K562 (cell line): ENCODE results near the gene ACY1. TPM values are rescaled to one million over a fixed set of nuclear protein-coding genes. Genes with fewer than 3 reads are reported as not detected.
A peak's percentile ranks its signal among the peaks of the same experiment; 100 is the strongest.

Source experiments
- ATAC-seq: fragments of 200-7000 bp; cut with Tn5 transposase; 3 replicates; pipeline ENCODE4 v1.9.1; 2020; ENCODE audit warnings: moderate library complexity
- BruUV-seq: library from RNA; stranded (reverse); fragments of 400-500 nt; replicated peaks from 2 replicates; lab custom pipeline; 2021; lab: Mats Ljungman, UMichigan
- CTCF ChIA-PET: fragments of 300-600 bp; formaldehyde crosslinking; extraction: SDS; loops from one replicate; lab custom pipeline; 2021; ENCODE audit warnings: low intra/inter-chr PET ratio; lab: Yijun Ruan, JAX
- POLR2A ChIA-PET: fragments of 300-600, 350-650 bp; sonication (Branson Sonifier 250); formaldehyde crosslinking; extraction: SDS; loops from one replicate; lab custom pipeline; 2021; ENCODE audit warnings: antibody characterized with exemption, inconsistent platforms; lab: Yijun Ruan, JAX
- DNase-seq, 4 experiments: peaks; one replicate each; pipeline versions ENCODE4 v3.0.0 to v3.0.0-alpha.2; 2011 to 2018; ENCODE audit warnings: low spot score in 3 of 4, mixed read lengths in 3 of 4; ENCODE audit errors: extremely low read depth in 1 of 4
- FAIRE-seq: peaks from 2 replicates; lab custom pipeline; 2011; peaks lifted over from hg19 to GRCh38; lab: Jason Lieb, UNC
- H2AFZ ChIP-seq: 2 replicates; pipeline ENCODE4 v1.6.0; 2011; ENCODE audit warnings: low read depth, low read length, control low read depth, inconsistent platforms
- H3K27ac ChIP-seq: fragments of 200-600 bp; 3 replicates; pipeline ENCODE4 v1.8.0; 2011; ENCODE audit warnings: low read depth, mild to moderate bottlenecking, control low read depth, inconsistent platforms, low read length, moderate library complexity, mixed read lengths; ENCODE audit errors: extremely low read depth
- H3K27me3 ChIP-seq, 2 experiments: fragments of 300-600 bp in 1 of 2; 2 replicates in 1 of 2; 3 replicates in 1 of 2; pipeline versions ENCODE4 v1.6.0 to v1.8.0; 2011; ENCODE audit warnings: inconsistent platforms in 2 of 2, low read length in 2 of 2, mild to moderate bottlenecking in 1 of 2, mixed read lengths in 1 of 2, moderate library complexity in 1 of 2; ENCODE audit not compliant: control insufficient read depth in 2 of 2, insufficient read depth in 2 of 2
- H3K36me3 ChIP-seq: fragments of 300-600 bp; 3 replicates; pipeline ENCODE4 v1.8.0; 2011; ENCODE audit warnings: mild to moderate bottlenecking, low read length, inconsistent platforms; ENCODE audit not compliant: control insufficient read depth, insufficient read depth
- H3K4me1 ChIP-seq, 2 experiments: fragments of 200-600 bp in 1 of 2; replicated peaks in 1 of 2; 2 replicates in 1 of 2; 3 replicates in 1 of 2; pipeline versions ENCODE4 v1.5.1 to v1.8.0; 2011; ENCODE audit warnings: inconsistent platforms in 2 of 2, low read length in 2 of 2, mild to moderate bottlenecking in 1 of 2, mixed read lengths in 1 of 2, moderate library complexity in 1 of 2; ENCODE audit not compliant: control insufficient read depth in 2 of 2, insufficient read depth in 2 of 2
- H3K4me2 ChIP-seq: 2 replicates; pipeline ENCODE4 v1.6.1; 2011; ENCODE audit warnings: low read length, control low read depth, inconsistent platforms, mixed read lengths; ENCODE audit not compliant: insufficient read depth
- H3K4me3 ChIP-seq: fragments of 200-600 bp; sonication (generic), shearing (Covaris generic); 2 replicates; pipeline ENCODE4 v1.5.1; 2016; ENCODE audit warnings: control low read depth, inconsistent platforms
- H3K79me2 ChIP-seq: fragments of 200-600 bp; 3 replicates; pipeline ENCODE4 v1.8.0; 2011; ENCODE audit warnings: low read length, inconsistent platforms; ENCODE audit not compliant: control insufficient read depth, insufficient read depth
- H3K9ac ChIP-seq, 2 experiments: 2 replicates each; pipeline versions ENCODE4 v1.6.0 to v1.6.1; 2011; ENCODE audit warnings: low read depth in 2 of 2, low read length in 2 of 2, control low read depth in 1 of 2, inconsistent platforms in 1 of 2, mild to moderate bottlenecking in 1 of 2, mixed read lengths in 1 of 2; ENCODE audit not compliant: insufficient read depth in 1 of 2
- H3K9me1 ChIP-seq: one replicate; pipeline ENCODE4 v1.6.0; 2011; ENCODE audit warnings: inconsistent platforms, mild to moderate bottlenecking, low read length, moderate library complexity; ENCODE audit not compliant: control insufficient read depth, insufficient read depth
- H3K9me3 ChIP-seq: replicated peaks from 2 replicates; pipeline ENCODE4 v1.5.1; 2011; ENCODE audit warnings: low read depth, low read length, inconsistent platforms; ENCODE audit not compliant: control insufficient read depth, insufficient read depth
- H4K20me1 ChIP-seq: replicated peaks from 2 replicates; pipeline ENCODE4 v1.6.1; 2011; ENCODE audit warnings: low read length, inconsistent platforms, mixed read lengths; ENCODE audit not compliant: control insufficient read depth, insufficient read depth
- BCOR ChIP-seq: fragments of 450-650 bp; IDR thresholded peaks from 2 replicates; pipeline ENCODE4 v1.6.1; 2016
- CBFA2T2 ChIP-seq: fragments of 450-650 bp; conservative IDR thresholded peaks from 2 replicates; pipeline ENCODE4 v1.6.1; 2017; ENCODE audit warnings: mild to moderate bottlenecking
- CBFA2T3 ChIP-seq: fragments of 450-650 bp; IDR thresholded peaks from 2 replicates; pipeline ENCODE4 v1.6.1; 2017
- EP300 ChIP-seq: IDR thresholded peaks from 2 replicates; pipeline ENCODE4 v1.6.1; 2012; ENCODE audit warnings: low read length, improper control_type of control experiment
- ESRRB ChIP-seq: fragments of 250-450 bp; sonication (Bioruptor Pico); IDR thresholded peaks from 2 replicates; pipeline ENCODE4 v1.5.0; 2020; ENCODE audit warnings: mild to moderate bottlenecking, moderate library complexity, borderline replicate concordance
- FOXK1 ChIP-seq: sonication (generic); formaldehyde crosslinking; IDR thresholded peaks from 2 replicates; pipeline ENCODE4 v1.8.0; 2022; ENCODE audit warnings: missing genetic modification reagents, mild to moderate bottlenecking, borderline replicate concordance
- GATA2 ChIP-seq: sonication (generic); formaldehyde crosslinking; IDR thresholded peaks from 2 replicates; pipeline ENCODE4 v1.4.0; 2020; ENCODE audit warnings: mild to moderate bottlenecking, missing genetic modification reagents
- KLF16 ChIP-seq: IDR thresholded peaks from 2 replicates; pipeline ENCODE4 v1.6.1; 2016; ENCODE audit warnings: antibody characterized with exemption
- MAFK ChIP-seq: IDR thresholded peaks from 2 replicates; pipeline ENCODE4 v1.6.1; 2011; ENCODE audit warnings: low read length, improper control_type of control experiment
- MEIS2 ChIP-seq: fragments of 450-650 bp; IDR thresholded peaks from 2 replicates; pipeline ENCODE4 v1.6.1; 2014; ENCODE audit warnings: mild to moderate bottlenecking; ENCODE audit not compliant: partially characterized antibody
- MLX ChIP-seq, 2 experiments: fragments of 450-650 bp in 1 of 2; sonication (generic) in 1 of 2; formaldehyde crosslinking; conservative IDR thresholded peaks; 2 replicates each; pipeline versions ENCODE4 v1.4.0 to v1.8.1; 2020 to 2022; ENCODE audit warnings: mild to moderate bottlenecking in 1 of 2, missing genetic modification reagents in 1 of 2
- NCOR1 ChIP-seq: fragments of 450-650 bp; IDR thresholded peaks from 2 replicates; pipeline ENCODE4 v1.6.1; 2016; ENCODE audit warnings: mild to moderate bottlenecking, moderate library complexity
- RCOR1 ChIP-seq, 2 experiments: IDR thresholded peaks; 2 replicates each; pipeline ENCODE4 v1.6.1; 2012; ENCODE audit warnings: low read depth in 2 of 2, low read length in 2 of 2, borderline replicate concordance in 1 of 2, improper control_type of control experiment in 1 of 2
- SMARCA4 ChIP-seq: fragments of 450-650 bp; IDR thresholded peaks from 2 replicates; pipeline ENCODE4 v1.6.1; 2016
- TAL1 ChIP-seq: fragments of 450-650 bp; IDR thresholded peaks from 2 replicates; pipeline ENCODE4 v1.6.1; 2016; ENCODE audit warnings: mild to moderate bottlenecking
- TCF3 ChIP-seq: sonication (generic); formaldehyde crosslinking; IDR thresholded peaks from 2 replicates; pipeline ENCODE4 v1.4.0; 2020; ENCODE audit warnings: mild to moderate bottlenecking, missing genetic modification reagents
- TEAD4 ChIP-seq, 2 experiments: sonication (generic) in 1 of 2; formaldehyde crosslinking in 1 of 2; IDR thresholded peaks; 2 replicates each; pipeline versions ENCODE4 v1.6.1 to v1.8.0; 2012 to 2022; ENCODE audit warnings: borderline replicate concordance in 1 of 2, inconsistent platforms in 1 of 2, low read length in 1 of 2, mild to moderate bottlenecking in 1 of 2, missing genetic modification reagents in 1 of 2
- U2AF1 ChIP-seq: fragments of 200-400 bp; formaldehyde crosslinking; optimal IDR thresholded peaks from 2 replicates; pipeline ENCODE3; 2017; ENCODE audit warnings: mild to moderate bottlenecking, low read depth, low read length, moderate library complexity
- ZFP36 ChIP-seq: fragments of 150-350 bp; IDR thresholded peaks from 2 replicates; pipeline ENCODE4 v1.6.1; 2018; ENCODE audit warnings: low read length, low read depth; ENCODE audit not compliant: partially characterized antibody
- ZFX ChIP-seq: sonication (generic); formaldehyde crosslinking; IDR thresholded peaks from 2 replicates; pipeline ENCODE4 v1.8.0; 2022; ENCODE audit warnings: mild to moderate bottlenecking, missing genetic modification reagents, moderate library complexity
- ZNF507 ChIP-seq: conservative IDR thresholded peaks from 2 replicates; pipeline ENCODE4 v1.6.1; 2017; ENCODE audit warnings: missing genetic modification characterization, missing compliant biosample characterization
- WGBS: fragments of 100-300 bp; shearing (Covaris generic); methylation state at CpG from one replicate; pipeline ENCODE4 v1.1.6; 2016; ENCODE audit warnings: low coverage, mixed read lengths; ENCODE audit not compliant: insufficient coverage; ENCODE audit errors: missing lambda C conversion rate; 5-methylcytosine and 5-hydroxymethylcytosine counted together
- in situ Hi-C: fragments of 300-500 bp; cut with MboI; formaldehyde crosslinking; loops from 4 replicates; pipeline ENCODE4 v1.15.0; 2018; ENCODE audit warnings: inconsistent platforms, mixed read lengths
- intact Hi-C: fragments of 100-400 bp; cut with micrococcal nuclease; formaldehyde crosslinking; loops from 2 replicates; pipeline ENCODE4 v1.14.2; 2022
- polyA plus RNA-seq, 8 experiments: library from polyadenylated mRNA; depleted of rRNA in 4 of 8; stranded (reverse) in 5 of 8; unstranded in 3 of 8; fragments of >200 nt; fragmentation: Nextera tagmentation in 2 of 8; fragmentation: Illumina TruSeq in 1 of 8; extraction: Ambion mirVana in 2 of 8; extraction: Trizol in 1 of 8; gene quantifications; 2 replicates each; pipeline versions ENCODE4 v1.2.1 to v1.2.3, GENCODE V29; 2011 to 2014; ENCODE audit warnings: inconsistent platforms in 1 of 8, missing spikeins in 1 of 8
- total RNA-seq, 7 experiments: library from RNA; depleted of rRNA in 6 of 7; stranded (reverse); fragments of >200 nt in 6 of 7; fragmentation: Illumina TruSeq in 2 of 7; extraction: Trizol in 2 of 7; gene quantifications; 2 replicates each; pipeline versions ENCODE4 v1.2.1 to v1.2.3, GENCODE V29; 2011 to 2021; ENCODE audit warnings: low replicate concordance in 1 of 7
- TF ChIP-seq, protein P1 (sequence below): fragments of 450-650 bp; IDR thresholded peaks from 2 replicates; pipeline ENCODE4 v1.6.1; 2016
- TF ChIP-seq, protein P2 (sequence below): sonication (generic); formaldehyde crosslinking; IDR thresholded peaks from 2 replicates; pipeline ENCODE4 v1.8.0; 2022; ENCODE audit warnings: missing genetic modification reagents, mild to moderate bottlenecking, moderate library complexity, borderline replicate concordance

ACY1 gene
- total and polyA plus RNA-seq, 9 of the 15 experiments (the other 6 are each of a cell fraction or from before 2014, with no cell fraction given): 70.7 to 195 (median 123) TPM

GRCh38 chr3:52029053-52029452, 45.7 kb downstream of the ACY1 start:
- H4K20me1 ChIP-seq: no peaks in the 10 kb centered on the region; the same call in 1 of the 2 replicates
- in situ Hi-C loops: no loop called here
- H3K27me3 ChIP-seq: no peaks in the 10 kb centered on the region; a peak in 1 of 5 replicates
- H3K4me2 ChIP-seq: peak overlapping the region; percentile 52; the same call in 1 of the 2 replicates
- H2AFZ ChIP-seq: no peak overlapping the region
- ChIA-PET POLR2A (interaction anchor here (0.7 to 0.9 kb wide), 4 partner anchors 15 to 432 kb away, joined by 3 to 6 read pairs (median 4); no protein-coding TSS in a partner anchor), CTCF (no interaction called here)
- H3K4me1 ChIP-seq: peaks cover 14 to 27% of the 10 kb centered on the region in 2 experiments
- FAIRE-seq (peak; percentile 65), DNase-seq (peak; percentile 56 to 78 (median 66)), ATAC-seq (peak; percentile 80)
- peak overlapping the region in 1 of 2 experiments; percentile 81; a peak in 2 of 4 replicates for H3K9ac ChIP-seq
- no peaks in the 10 kb centered on the region for H3K9me1 ChIP-seq
- intact Hi-C loops: no loop called here
- no peak overlapping the region for H3K27ac ChIP-seq
- no peak overlapping the region for H3K4me3 ChIP-seq
- 6% methylated on average over 9 of the region's 9 CpGs for WGBS
- no peaks in the 10 kb centered on the region for H3K9me3 ChIP-seq
- no TSS peak for BruUV-seq
- no peaks in the 10 kb centered on the region for H3K36me3 ChIP-seq
- no peaks in the 10 kb centered on the region for H3K79me2 ChIP-seq
- TF ChIP-seq NCOR1 (peak; percentile 83), FOXK1 (CRISPR knock-in tag) (no peak), CBFA2T3 (peak; percentile 87), BCOR (no peak), MAFK (no peak), EP300 (0 out of 2 replicates have a peak, but pooled peaks have one; percentile 21), KLF16 (peak; percentile 11; the same call in 1 of the 2 replicates), GATA2 (CRISPR knock-in tag) (peak; percentile 46; the same call in 1 of the 2 replicates), TCF3 (peak; percentile 83), RCOR1 (IDR thresholded peaks at IDR 0.05; ENCODE audit: borderline replicate concordance in 1 of 2, low read depth in 2 of 2, low read length in 2 of 2) (peak in 1 of 2 experiments; percentile 75; a peak in 2 of 4 replicates), TAL1 (peak; percentile 63; the same call in 1 of the 2 replicates), MEIS2 (peak; percentile 41), U2AF1 (no peak), ZFX (CRISPR knock-in tag) (no peak), ESRRB (CRISPR knock-in tag) (no peak), TEAD4 (IDR thresholded peaks at IDR 0.05; ENCODE audit: low read length) (peak; percentile 64), TEAD4 (CRISPR knock-in tag; IDR thresholded peaks at IDR 0.05; ENCODE audit: borderline replicate concordance) (no peak), ZFP36 (no peak), ZNF507 (tag) (no peak), MLX (CRISPR knock-in tag; conservative IDR thresholded peaks at IDR 0.05) (no peak), SMARCA4 (peak; percentile 31; the same call in 1 of the 2 replicates), CBFA2T2 (peak; percentile 77)
- TF ChIP-seq, protein P1, sequence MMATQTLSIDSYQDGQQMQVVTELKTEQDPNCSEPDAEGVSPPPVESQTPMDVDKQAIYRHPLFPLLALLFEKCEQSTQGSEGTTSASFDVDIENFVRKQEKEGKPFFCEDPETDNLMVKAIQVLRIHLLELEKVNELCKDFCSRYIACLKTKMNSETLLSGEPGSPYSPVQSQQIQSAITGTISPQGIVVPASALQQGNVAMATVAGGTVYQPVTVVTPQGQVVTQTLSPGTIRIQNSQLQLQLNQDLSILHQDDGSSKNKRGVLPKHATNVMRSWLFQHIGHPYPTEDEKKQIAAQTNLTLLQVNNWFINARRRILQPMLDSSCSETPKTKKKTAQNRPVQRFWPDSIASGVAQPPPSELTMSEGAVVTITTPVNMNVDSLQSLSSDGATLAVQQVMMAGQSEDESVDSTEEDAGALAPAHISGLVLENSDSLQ: peak; percentile 20; the same call in 1 of the 2 replicates
- TF ChIP-seq, protein P2, sequence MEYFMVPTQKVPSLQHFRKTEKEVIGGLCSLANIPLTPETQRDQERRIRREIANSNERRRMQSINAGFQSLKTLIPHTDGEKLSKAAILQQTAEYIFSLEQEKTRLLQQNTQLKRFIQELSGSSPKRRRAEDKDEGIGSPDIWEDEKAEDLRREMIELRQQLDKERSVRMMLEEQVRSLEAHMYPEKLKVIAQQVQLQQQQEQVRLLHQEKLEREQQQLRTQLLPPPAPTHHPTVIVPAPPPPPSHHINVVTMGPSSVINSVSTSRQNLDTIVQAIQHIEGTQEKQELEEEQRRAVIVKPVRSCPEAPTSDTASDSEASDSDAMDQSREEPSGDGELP (CRISPR knock-in tag): peak; percentile 60; the same call in 1 of the 2 replicates
